ENCODE data around the gene MGAT4A. TPM values are rescaled to one million over a fixed set of nuclear protein-coding genes. Genes with fewer than 3 reads are reported as not detected.

Gene MGAT4A
- total RNA-seq, 3 donors from 2014 or later (not counting 1 experiment from before 2014, with no cell fraction given), result 91.6 to 114 (median 96.4) TPM

DNA sequence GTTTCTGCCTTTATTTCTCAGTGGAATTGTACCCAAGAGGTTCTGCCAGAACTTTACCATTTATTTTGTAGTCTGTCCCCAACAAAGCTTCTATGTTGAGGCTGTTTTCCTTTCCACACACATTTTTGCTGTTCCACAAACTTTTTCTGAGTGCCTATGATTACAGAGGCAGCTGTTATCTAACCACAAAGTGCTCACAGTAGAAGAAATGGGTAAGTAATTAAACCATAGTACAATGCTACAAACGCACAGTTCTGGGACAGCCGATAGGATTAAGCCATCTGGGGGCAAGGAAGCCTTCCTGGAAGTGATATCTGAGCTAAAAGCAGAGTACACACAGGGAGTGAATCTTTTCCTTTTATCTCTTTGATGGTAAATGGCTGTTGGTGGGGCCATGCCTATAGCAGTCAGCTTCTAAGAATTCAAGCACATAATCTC, 3.9 kb upstream of the MGAT4A start:
- TF ChIP-seq, protein P1, sequence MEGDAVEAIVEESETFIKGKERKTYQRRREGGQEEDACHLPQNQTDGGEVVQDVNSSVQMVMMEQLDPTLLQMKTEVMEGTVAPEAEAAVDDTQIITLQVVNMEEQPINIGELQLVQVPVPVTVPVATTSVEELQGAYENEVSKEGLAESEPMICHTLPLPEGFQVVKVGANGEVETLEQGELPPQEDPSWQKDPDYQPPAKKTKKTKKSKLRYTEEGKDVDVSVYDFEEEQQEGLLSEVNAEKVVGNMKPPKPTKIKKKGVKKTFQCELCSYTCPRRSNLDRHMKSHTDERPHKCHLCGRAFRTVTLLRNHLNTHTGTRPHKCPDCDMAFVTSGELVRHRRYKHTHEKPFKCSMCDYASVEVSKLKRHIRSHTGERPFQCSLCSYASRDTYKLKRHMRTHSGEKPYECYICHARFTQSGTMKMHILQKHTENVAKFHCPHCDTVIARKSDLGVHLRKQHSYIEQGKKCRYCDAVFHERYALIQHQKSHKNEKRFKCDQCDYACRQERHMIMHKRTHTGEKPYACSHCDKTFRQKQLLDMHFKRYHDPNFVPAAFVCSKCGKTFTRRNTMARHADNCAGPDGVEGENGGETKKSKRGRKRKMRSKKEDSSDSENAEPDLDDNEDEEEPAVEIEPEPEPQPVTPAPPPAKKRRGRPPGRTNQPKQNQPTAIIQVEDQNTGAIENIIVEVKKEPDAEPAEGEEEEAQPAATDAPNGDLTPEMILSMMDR (IDR thresholded peaks at IDR 0.05), result no peak
- intact Hi-C loops (cut with micrococcal nuclease), result loop anchor here (10.0 kb wide), 1 partner anchor 90 kb away; no protein-coding TSS in a partner anchor
- WGBS (ENCODE audit: insufficient coverage), result 64% methylated on average over 2 of the region's 2 CpGs
- H3K36me3 Mint-ChIP-seq, result no peaks in the 10 kb centered on the region
- peak in 1 of 2 donors; percentile 30 for DNase-seq
- no peaks in the 10 kb centered on the region for H3K9me3 Mint-ChIP-seq
- Histone ChIP-seq H3K27ac (ENCODE audit: low read length) (no peak overlapping the region), H3K4me1 (ENCODE audit: control insufficient read depth, insufficient read depth, low read length) (peaks cover 16% of the 10 kb centered on the region), H3K36me3 (ENCODE audit: control insufficient read depth, insufficient read depth, low read length) (no peaks in the 10 kb centered on the region), H3K4me3 (ENCODE audit: low read length) (no peak overlapping the region), H3K9me3 (ENCODE audit: control insufficient read depth, insufficient read depth, low read length) (no peaks in the 10 kb centered on the region), H3K27me3 (ENCODE audit: control insufficient read depth, insufficient read depth, low read length) (no peaks in the 10 kb centered on the region)
- peaks cover 27 to 47% of the 10 kb centered on the region in 2 donors for H3K4me1 Mint-ChIP-seq
- H3K4me3 Mint-ChIP-seq, result peak overlapping the region; percentile 35
- no peak for ATAC-seq
- peak overlapping the region; percentile 23 to 50 for H3K27ac Mint-ChIP-seq
- H3K27me3 Mint-ChIP-seq (ENCODE audit: low read depth in 2 of 2), result no peaks in the 10 kb centered on the region

DNA sequence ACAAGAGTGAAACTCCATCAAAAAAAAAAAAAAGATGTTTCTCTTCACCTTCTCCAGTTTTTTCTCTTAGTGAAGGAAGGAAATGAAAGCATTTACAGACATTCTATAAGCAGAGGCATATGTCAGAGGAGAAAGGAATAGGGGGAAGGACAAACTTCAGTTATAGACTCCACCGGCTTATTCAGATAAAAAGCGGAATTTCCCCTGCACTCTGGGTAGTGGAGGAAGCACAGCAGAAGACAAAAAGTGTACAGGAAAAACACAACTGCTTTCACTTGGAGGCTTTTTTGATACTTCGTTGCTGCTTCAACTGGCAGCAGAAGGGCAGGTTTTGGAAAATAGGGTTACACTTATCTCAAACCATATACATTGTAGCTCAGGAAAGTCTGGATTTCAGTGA, 3.2 kb upstream of the MGAT4A start:
- WGBS (ENCODE audit: insufficient coverage), result 44% methylated on average over 3 of the region's 3 CpGs
- Mint-ChIP-seq H3K9me3 (no peaks in the 10 kb centered on the region), H3K4me1 (peaks cover 33 to 54% of the 10 kb centered on the region in 2 donors), H3K27me3 (ENCODE audit: low read depth in 2 of 2) (no peaks in the 10 kb centered on the region), H3K36me3 (no peaks in the 10 kb centered on the region), H3K27ac (peak overlapping the region in 1 of 2 donors; percentile 50), H3K4me3 (peak overlapping the region; percentile 60)
- H3K27ac ChIP-seq (ENCODE audit: low read length), result no peak overlapping the region
- peaks cover 16% of the 10 kb centered on the region for H3K4me1 ChIP-seq (ENCODE audit: control insufficient read depth, insufficient read depth, low read length)
- H3K36me3 ChIP-seq (ENCODE audit: control insufficient read depth, insufficient read depth, low read length), result no peaks in the 10 kb centered on the region
- ATAC-seq (no peak), DNase-seq (peak in 1 of 2 donors; percentile 76)
- no peaks in the 10 kb centered on the region for H3K27me3 ChIP-seq (ENCODE audit: control insufficient read depth, insufficient read depth, low read length)
- no peaks in the 10 kb centered on the region for H3K9me3 ChIP-seq (ENCODE audit: control insufficient read depth, insufficient read depth, low read length)
- no peak overlapping the region for H3K4me3 ChIP-seq (ENCODE audit: low read length)
- TF ChIP-seq, protein P1 (IDR thresholded peaks at IDR 0.05), result no peak
- intact Hi-C loops (cut with micrococcal nuclease), result loop anchor here (10.0 kb wide), 1 partner anchor 91 kb away; no protein-coding TSS in a partner anchor

DNA sequence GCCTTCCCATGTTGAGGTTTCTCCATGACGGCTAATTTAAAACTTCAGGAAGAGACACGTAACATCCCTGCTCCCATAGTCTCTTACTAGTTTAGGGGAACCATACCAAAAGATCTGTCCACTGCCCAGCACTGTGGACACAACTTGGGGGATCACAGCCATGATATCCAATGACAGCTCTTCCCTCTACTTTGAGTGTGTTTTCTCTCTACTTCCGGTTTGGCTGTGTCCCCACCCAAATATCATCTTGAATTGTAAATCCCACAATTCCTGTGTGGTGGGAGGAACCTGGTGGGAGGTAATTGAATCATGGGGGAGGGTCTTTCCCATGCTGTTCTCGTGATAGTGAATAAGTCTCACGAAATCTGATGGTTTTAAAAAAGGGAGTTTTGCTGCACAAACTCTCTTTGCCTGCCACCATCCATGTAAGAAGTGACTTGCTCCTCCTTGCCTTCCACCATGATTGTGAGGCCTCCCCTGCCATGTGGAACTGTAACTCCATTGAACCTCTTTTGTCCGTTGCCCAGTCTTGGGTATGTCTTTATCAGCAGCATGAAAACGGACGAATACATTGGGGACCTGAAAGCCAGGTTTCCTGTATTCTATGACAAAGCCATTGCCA, 1.6 kb upstream of the MGAT4A start:
- WGBS (ENCODE audit: insufficient coverage), result 92% methylated on average over 7 of the region's 8 CpGs
- H3K27ac ChIP-seq (ENCODE audit: low read length), result no peak overlapping the region
- peaks cover 48 to 60% of the 10 kb centered on the region in 2 donors for H3K4me1 Mint-ChIP-seq

More for the DNA sequence above, 1.6 kb upstream of the MGAT4A start:
- Histone ChIP-seq H3K4me3 (ENCODE audit: low read length) (no peak overlapping the region), H3K36me3 (ENCODE audit: control insufficient read depth, insufficient read depth, low read length) (no peaks in the 10 kb centered on the region), H3K4me1 (ENCODE audit: control insufficient read depth, insufficient read depth, low read length) (peaks cover 22% of the 10 kb centered on the region), H3K9me3 (ENCODE audit: control insufficient read depth, insufficient read depth, low read length) (no peaks in the 10 kb centered on the region), H3K27me3 (ENCODE audit: control insufficient read depth, insufficient read depth, low read length) (no peaks in the 10 kb centered on the region)
- intact Hi-C loops (cut with micrococcal nuclease), result loop anchor here (10.0 kb wide), 1 partner anchor 92 kb away; no protein-coding TSS in a partner anchor
- no peak for ATAC-seq
- no peaks in the 10 kb centered on the region for H3K27me3 Mint-ChIP-seq (ENCODE audit: low read depth in 2 of 2)
- no peaks in the 10 kb centered on the region for H3K36me3 Mint-ChIP-seq
- peak overlapping the region; percentile 83 to 88 for H3K27ac Mint-ChIP-seq
- H3K4me3 Mint-ChIP-seq, result peak overlapping the region; percentile 92
- DNase-seq, result peak in 1 of 2 donors; percentile 31
- TF ChIP-seq, protein P1 (IDR thresholded peaks at IDR 0.05), result no peak
- H3K9me3 Mint-ChIP-seq, result no peaks in the 10 kb centered on the region

Measured in natural killer cell (primary cell).